HepG2 (cell line): ENCODE measurements around the gene MTFP1. TPM values are rescaled to one million over a fixed set of nuclear protein-coding genes. Genes with fewer than 3 reads are reported as not detected.

Source experiments
- ATAC-seq: fragments of 200-7000 bp; cut with Tn5 transposase; 3 replicates; pipeline ENCODE4 v1.9.1; 2020; ENCODE audit warnings: mild to moderate bottlenecking, moderate library complexity
- BruUV-seq: library from RNA; stranded (reverse); fragments of 400-500 nt; replicated peaks from 2 replicates; lab custom pipeline; 2021; lab: Mats Ljungman, UMichigan
- CTCF ChIA-PET: fragments of 300-600 bp; formaldehyde crosslinking; extraction: SDS; loops from one replicate; lab custom pipeline; 2021; ENCODE audit warnings: low total read pairs, inconsistent platforms, low intra/inter-chr PET ratio; lab: Yijun Ruan, JAX
- POLR2A ChIA-PET: fragments of 350-600 bp; sonication (Branson Sonifier 250); formaldehyde crosslinking; loops from one replicate; lab custom pipeline; 2020; ENCODE audit warnings: antibody characterized with exemption, inconsistent platforms; lab: Yijun Ruan, JAX
- DNase-seq: peaks from one replicate; pipeline ENCODE4 v3.0.0-alpha.2; 2015; ENCODE audit warnings: low spot score
- FAIRE-seq: peaks from 3 replicates; lab custom pipeline; 2011; peaks lifted over from hg19 to GRCh38; lab: Jason Lieb, UNC
- H2AFZ ChIP-seq: one replicate; pipeline ENCODE4 v1.6.1; 2011; ENCODE audit warnings: low read length, inconsistent platforms
- H3K27ac ChIP-seq: fragments of 300-600 bp; 3 replicates; pipeline ENCODE4 v1.8.0; 2011; ENCODE audit warnings: mixed run types, mild to moderate bottlenecking, mixed read lengths, low read length, inconsistent platforms; ENCODE audit not compliant: insufficient read depth; ENCODE audit errors: extremely low read length
- H3K27me3 ChIP-seq, 2 experiments: fragments of 200-600 bp in 1 of 2; 2 replicates in 1 of 2; 3 replicates in 1 of 2; pipeline versions ENCODE4 v1.6.0 to v1.8.0; 2011; ENCODE audit warnings: low read length in 2 of 2, mild to moderate bottlenecking in 2 of 2, moderate library complexity in 2 of 2, inconsistent platforms in 1 of 2; ENCODE audit not compliant: insufficient read depth in 2 of 2, control insufficient read depth in 1 of 2
- H3K36me3 ChIP-seq, 2 experiments: fragments of 200-600 bp in 1 of 2; replicated peaks in 1 of 2; 2 replicates in 1 of 2; 3 replicates in 1 of 2; pipeline versions ENCODE4 v1.5.1 to v1.8.0; 2011; ENCODE audit warnings: low read length in 2 of 2, inconsistent platforms in 1 of 2; ENCODE audit not compliant: insufficient read depth in 2 of 2, control insufficient read depth in 1 of 2
- H3K4me1 ChIP-seq: 2 replicates; pipeline ENCODE4 v1.5.1; 2012; ENCODE audit warnings: low read length, inconsistent platforms; ENCODE audit not compliant: insufficient read depth
- H3K4me2 ChIP-seq: 2 replicates; pipeline ENCODE4 v1.6.0; 2011; ENCODE audit warnings: low read depth, low read length, inconsistent platforms
- H3K4me3 ChIP-seq, 3 experiments: fragments of 200-600 bp in 1 of 3; sonication (generic), shearing (Covaris generic) in 1 of 3; replicated peaks in 1 of 3; 2 replicates each; pipeline ENCODE4 v1.5.1; 2011 to 2016; ENCODE audit warnings: low read length in 3 of 3, inconsistent platforms in 2 of 3, low read depth in 2 of 3, mild to moderate bottlenecking in 2 of 3, control low read depth in 1 of 3, mixed read lengths in 1 of 3; ENCODE audit not compliant: insufficient read depth in 1 of 3
- H3K79me2 ChIP-seq: one replicate; pipeline ENCODE4 v1.6.1; 2011; ENCODE audit warnings: low read length, inconsistent platforms; ENCODE audit not compliant: insufficient read depth
- H3K9ac ChIP-seq: 2 replicates; pipeline ENCODE4 v1.6.0; 2011; ENCODE audit warnings: mild to moderate bottlenecking, low read depth, low read length, inconsistent platforms; ENCODE audit not compliant: insufficient read depth
- H3K9me3 ChIP-seq: 2 replicates; pipeline ENCODE4 v1.5.1; 2012; ENCODE audit warnings: mild to moderate bottlenecking, low read length
- H4K20me1 ChIP-seq: 2 replicates; pipeline ENCODE4 v1.6.0; 2011; ENCODE audit warnings: inconsistent platforms, mild to moderate bottlenecking, low read length, moderate library complexity; ENCODE audit not compliant: insufficient read depth
- HOXA3 ChIP-seq: sonication (generic); formaldehyde crosslinking; IDR thresholded peaks from 2 replicates; pipeline ENCODE4 v1.5.0; 2020; ENCODE audit warnings: missing genetic modification reagents
- SNAI1 ChIP-seq: sonication (generic); formaldehyde crosslinking; IDR thresholded peaks from 2 replicates; pipeline ENCODE4 v1.5.0; 2020; ENCODE audit warnings: mild to moderate bottlenecking, missing genetic modification reagents, borderline replicate concordance
- ZNF629 ChIP-seq: sonication (generic); formaldehyde crosslinking; conservative IDR thresholded peaks from 2 replicates; pipeline ENCODE4 v1.5.0; 2020; ENCODE audit warnings: missing genetic modification reagents
- ZNF83 ChIP-seq: sonication (generic); formaldehyde crosslinking; IDR thresholded peaks from 2 replicates; pipeline ENCODE4 v1.4.0; 2020; ENCODE audit warnings: missing genetic modification reagents, mild to moderate bottlenecking, borderline replicate concordance
- WGBS: methylation state at CpG from one replicate; pipeline ENCODE4 v1.1.6; 2017; ENCODE audit warnings: low lambda C conversion rate; 5-methylcytosine and 5-hydroxymethylcytosine counted together
- in situ Hi-C: cut with HindIII; loops from 2 replicates; pipeline ENCODE4 v1.10.0; 2017; ENCODE audit warnings: low pct_unique_long_range_greater_than_20kb; ENCODE audit not compliant: extremely low pct_ligation_motif_present
- intact Hi-C: fragments of 100-400 bp; cut with micrococcal nuclease; formaldehyde crosslinking; loops from one replicate; pipeline ENCODE4 v1.10.0; 2022; ENCODE audit not compliant: unreplicated experiment
- polyA plus RNA-seq, 8 experiments: library from polyadenylated mRNA; depleted of rRNA in 3 of 8; stranded (reverse) in 7 of 8; unstranded in 1 of 8; fragments of >200 nt; fragmentation: Illumina TruSeq in 4 of 8; extraction: Trizol in 4 of 8; gene quantifications; 2 replicates each; pipeline versions ENCODE4 v1.2.1 to v1.2.3, GENCODE V29; 2011 to 2016; ENCODE audit warnings: low read depth in 4 of 8, missing spikeins in 1 of 8, mixed read lengths in 1 of 8; ENCODE audit not compliant: insufficient read depth in 1 of 8
- total RNA-seq, 5 experiments: library from RNA; depleted of rRNA; stranded (reverse); fragments of >200 nt; fragmentation: Illumina TruSeq; extraction: Trizol; gene quantifications; 2 replicates each; pipeline ENCODE4 v1.2.3, GENCODE V29; 2016; ENCODE audit warnings: low read depth in 1 of 5
- TF ChIP-seq, protein P1 (sequence below): sonication (generic); formaldehyde crosslinking; IDR thresholded peaks from 2 replicates; pipeline ENCODE4 v1.5.1; 2020; ENCODE audit warnings: missing genetic modification reagents, mild to moderate bottlenecking, borderline replicate concordance
- TF ChIP-seq, protein P2 (sequence below), 2 experiments: fragments of 450-650 bp in 1 of 2; sonication (generic) in 1 of 2; formaldehyde crosslinking in 1 of 2; IDR thresholded peaks; 2 replicates each; pipeline versions ENCODE4 v1.6.1 to v1.8.0; 2016 to 2022; ENCODE audit warnings: antibody characterized with exemption in 1 of 2, mild to moderate bottlenecking in 1 of 2, missing genetic modification reagents in 1 of 2

The MTFP1 gene
- total and polyA plus RNA-seq, 2 of the 13 experiments (the other 11 are each of a cell fraction or from before 2014, with no cell fraction given) = 29.5 to 45.6 TPM

DNA sequence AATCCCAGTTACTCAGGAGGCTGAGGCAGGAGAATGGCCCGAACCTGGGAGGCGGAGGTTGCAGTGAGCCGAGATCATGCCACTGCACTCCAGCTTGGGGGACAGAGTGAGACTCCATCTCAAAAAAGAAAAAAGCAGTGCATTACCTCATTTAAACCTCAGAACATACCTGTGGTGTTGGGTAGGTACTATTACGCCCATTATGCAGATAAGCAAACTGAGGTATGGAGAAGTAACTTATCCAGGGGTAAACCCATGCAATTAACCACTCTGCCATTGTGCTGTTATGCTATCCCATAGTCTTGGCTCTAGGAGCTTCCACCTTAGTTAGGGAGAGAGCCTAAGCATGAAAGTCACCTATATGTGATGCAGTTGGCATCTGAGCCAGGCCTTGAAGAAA lies 48.6 kb downstream of the MTFP1 start:
- Histone ChIP-seq H3K9me3 (no peaks in the 10 kb centered on the region), H3K36me3 (no peaks in the 10 kb centered on the region), H4K20me1 (no peaks in the 10 kb centered on the region), H3K27me3 (peaks cover 4 to 40% of the 10 kb centered on the region in 2 experiments; a peak in 4 of 5 replicates), H3K4me2 (no peak overlapping the region), H3K9ac (no peak overlapping the region), H3K4me3 (no peak overlapping the region), H3K4me1 (no peaks in the 10 kb centered on the region), H3K27ac (no peak overlapping the region), H3K79me2 (no peaks in the 10 kb centered on the region), H2AFZ (no peak overlapping the region)
- WGBS = 46% methylated on average over 4 of the region's 4 CpGs
- BruUV-seq = no TSS peak
- POLR2A ChIA-PET = no interaction called here
- intact Hi-C loops = no loop called here
- CTCF ChIA-PET = no interaction called here
- DNase-seq = no peak
- FAIRE-seq = no peak
- no peak for ATAC-seq
- in situ Hi-C loops = no loop called here
- TF ChIP-seq ZNF629 (CRISPR knock-in tag) (peak; percentile 45), ZNF83 (no peak), HOXA3 (no peak)
- TF ChIP-seq, protein P1, sequence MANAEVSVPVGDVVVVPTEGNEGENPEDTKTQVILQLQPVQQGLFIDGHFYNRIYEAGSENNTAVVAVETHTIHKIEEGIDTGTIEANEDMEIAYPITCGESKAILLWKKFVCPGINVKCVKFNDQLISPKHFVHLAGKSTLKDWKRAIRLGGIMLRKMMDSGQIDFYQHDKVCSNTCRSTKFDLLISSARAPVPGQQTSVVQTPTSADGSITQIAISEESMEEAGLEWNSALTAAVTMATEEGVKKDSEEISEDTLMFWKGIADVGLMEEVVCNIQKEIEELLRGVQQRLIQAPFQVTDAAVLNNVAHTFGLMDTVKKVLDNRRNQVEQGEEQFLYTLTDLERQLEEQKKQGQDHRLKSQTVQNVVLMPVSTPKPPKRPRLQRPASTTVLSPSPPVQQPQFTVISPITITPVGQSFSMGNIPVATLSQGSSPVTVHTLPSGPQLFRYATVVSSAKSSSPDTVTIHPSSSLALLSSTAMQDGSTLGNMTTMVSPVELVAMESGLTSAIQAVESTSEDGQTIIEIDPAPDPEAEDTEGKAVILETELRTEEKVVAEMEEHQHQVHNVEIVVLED (CRISPR knock-in tag) = no peak

DNA sequence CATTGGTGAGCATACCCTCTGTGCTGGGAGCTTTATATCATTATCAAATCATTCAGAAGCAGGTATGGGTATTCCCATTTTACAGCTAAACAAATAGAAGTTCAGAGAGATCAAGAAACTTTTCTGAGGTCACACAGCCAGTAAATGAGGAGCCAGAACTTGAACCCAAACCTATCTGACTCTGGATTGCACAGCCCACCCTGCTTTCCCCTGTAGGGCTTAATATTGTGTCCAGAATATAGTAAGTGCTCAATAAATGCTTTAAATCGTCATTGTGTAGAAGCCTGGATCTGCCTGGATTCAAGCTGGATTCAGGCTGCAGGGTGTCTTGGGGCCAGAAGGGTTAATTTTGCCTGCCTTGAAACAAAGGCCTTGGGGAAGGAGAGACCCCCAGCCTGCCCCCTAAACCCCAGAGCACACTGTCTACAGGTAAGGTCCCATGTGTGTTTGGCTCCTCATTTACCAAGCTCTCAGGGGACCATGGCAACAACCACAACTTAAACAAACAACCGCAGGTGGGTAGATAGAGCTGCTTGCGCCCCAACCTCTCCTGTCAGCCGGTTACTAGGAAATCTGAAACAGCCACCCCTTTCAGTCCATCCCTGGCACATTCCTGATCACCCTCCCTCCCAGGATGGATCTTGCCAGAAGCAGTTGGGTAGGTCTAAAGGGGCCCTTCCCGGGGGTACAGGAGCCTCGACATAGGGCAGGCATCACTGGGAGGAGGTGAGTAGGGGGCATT lies 49.3 kb downstream of the MTFP1 start:
- no peaks in the 10 kb centered on the region for H4K20me1 ChIP-seq
- no peaks in the 10 kb centered on the region for H3K4me1 ChIP-seq
- DNase-seq (no peak), ATAC-seq (no peak), FAIRE-seq (no peak)
- 0% methylated on average over 5 of the region's 6 CpGs for WGBS
- H3K27ac ChIP-seq = no peak overlapping the region
- H3K36me3 ChIP-seq = no peaks in the 10 kb centered on the region
- no peak overlapping the region for H2AFZ ChIP-seq
- ChIA-PET CTCF (no interaction called here), POLR2A (no interaction called here)
- intact Hi-C loops (no loop called here), in situ Hi-C loops (no loop called here)
- H3K79me2 ChIP-seq = no peaks in the 10 kb centered on the region
- H3K4me3 ChIP-seq = no peak overlapping the region
- H3K9me3 ChIP-seq = no peaks in the 10 kb centered on the region
- H3K9ac ChIP-seq = no peak overlapping the region
- no TSS peak for BruUV-seq
- H3K27me3 ChIP-seq = peaks cover 4 to 40% of the 10 kb centered on the region in 2 experiments; a peak in 4 of 5 replicates
- H3K4me2 ChIP-seq = no peak overlapping the region
- TF ChIP-seq, protein P2, sequence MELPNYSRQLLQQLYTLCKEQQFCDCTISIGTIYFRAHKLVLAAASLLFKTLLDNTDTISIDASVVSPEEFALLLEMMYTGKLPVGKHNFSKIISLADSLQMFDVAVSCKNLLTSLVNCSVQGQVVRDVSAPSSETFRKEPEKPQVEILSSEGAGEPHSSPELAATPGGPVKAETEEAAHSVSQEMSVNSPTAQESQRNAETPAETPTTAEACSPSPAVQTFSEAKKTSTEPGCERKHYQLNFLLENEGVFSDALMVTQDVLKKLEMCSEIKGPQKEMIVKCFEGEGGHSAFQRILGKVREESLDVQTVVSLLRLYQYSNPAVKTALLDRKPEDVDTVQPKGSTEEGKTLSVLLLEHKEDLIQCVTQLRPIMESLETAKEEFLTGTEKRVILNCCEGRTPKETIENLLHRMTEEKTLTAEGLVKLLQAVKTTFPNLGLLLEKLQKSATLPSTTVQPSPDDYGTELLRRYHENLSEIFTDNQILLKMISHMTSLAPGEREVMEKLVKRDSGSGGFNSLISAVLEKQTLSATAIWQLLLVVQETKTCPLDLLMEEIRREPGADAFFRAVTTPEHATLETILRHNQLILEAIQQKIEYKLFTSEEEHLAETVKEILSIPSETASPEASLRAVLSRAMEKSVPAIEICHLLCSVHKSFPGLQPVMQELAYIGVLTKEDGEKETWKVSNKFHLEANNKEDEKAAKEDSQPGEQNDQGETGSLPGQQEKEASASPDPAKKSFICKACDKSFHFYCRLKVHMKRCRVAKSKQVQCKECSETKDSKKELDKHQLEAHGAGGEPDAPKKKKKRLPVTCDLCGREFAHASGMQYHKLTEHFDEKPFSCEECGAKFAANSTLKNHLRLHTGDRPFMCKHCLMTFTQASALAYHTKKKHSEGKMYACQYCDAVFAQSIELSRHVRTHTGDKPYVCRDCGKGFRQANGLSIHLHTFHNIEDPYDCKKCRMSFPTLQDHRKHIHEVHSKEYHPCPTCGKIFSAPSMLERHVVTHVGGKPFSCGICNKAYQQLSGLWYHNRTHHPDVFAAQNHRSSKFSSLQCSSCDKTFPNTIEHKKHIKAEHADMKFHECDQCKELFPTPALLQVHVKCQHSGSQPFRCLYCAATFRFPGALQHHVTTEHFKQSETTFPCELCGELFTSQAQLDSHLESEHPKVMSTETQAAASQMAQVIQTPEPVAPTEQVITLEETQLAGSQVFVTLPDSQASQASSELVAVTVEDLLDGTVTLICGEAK (IDR thresholded peaks at IDR 0.05) = no peak
- TF ChIP-seq, protein P2 (CRISPR knock-in tag; IDR thresholded peaks at IDR 0.05) = no peak
- TF ChIP-seq SNAI1 (CRISPR knock-in tag) = no peak
